ENCODE data around the gene CBLN3. TPM values are rescaled to one million over a fixed set of nuclear protein-coding genes. Genes with fewer than 3 reads are reported as not detected.
A peak's percentile ranks its signal among the peaks of the same experiment; 100 is the strongest.
"Not testable (repeated sequence)": the region's sequence is repeated elsewhere in the genome, so short reads cannot be mapped to it uniquely, and the experiment has no call there.

CBLN3 gene
- 1 to 10 TPM; 7.7 to 8.6 TPM for total RNA-seq

DNA sequence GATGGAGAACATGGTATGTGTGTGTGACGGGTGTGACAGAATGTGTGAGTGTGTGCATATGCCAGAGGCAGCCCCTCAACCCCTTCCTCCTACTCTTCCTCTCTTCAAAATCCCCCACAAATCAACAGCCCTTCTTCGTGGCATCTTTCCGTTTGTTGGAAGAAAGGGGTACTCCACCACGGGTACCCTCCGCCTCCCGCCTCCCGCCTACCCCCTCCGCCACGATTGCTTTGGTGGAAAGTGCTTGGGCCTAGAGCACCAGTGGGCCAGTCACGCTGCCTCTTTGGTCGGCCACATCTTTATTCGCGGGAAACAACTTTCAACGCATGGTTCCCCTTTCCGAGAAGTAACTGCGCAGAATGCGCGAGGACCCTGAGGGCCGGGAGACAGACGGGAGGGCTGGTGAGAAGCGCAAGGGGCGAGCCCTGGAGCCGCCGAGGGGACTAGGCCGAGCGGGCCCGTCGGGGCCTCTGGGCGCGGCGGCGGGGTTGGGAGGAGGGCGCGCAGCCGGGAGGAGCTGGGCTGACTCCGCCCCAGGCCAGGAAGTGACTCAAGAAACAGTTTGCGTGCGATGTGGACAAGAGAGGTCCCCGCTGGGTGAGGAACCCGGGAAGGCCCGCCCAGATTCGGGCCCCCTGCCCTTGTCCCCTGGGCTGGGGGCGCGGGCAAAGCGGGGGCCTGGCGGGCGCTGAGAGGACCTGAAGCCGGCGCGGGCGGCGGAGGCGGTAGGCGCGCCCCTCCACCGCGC, at the start of gene CBLN3, which contains the start of gene KHNYN:
TSS of gene CBLN3 (minus strand) at position 274 of the 748 bp plus-strand sequence. CDS start 614 bp downstream, outside the sequence.
TSS of gene KHNYN (plus strand) at position 560 of the 748 bp plus-strand sequence. CDS start 777 bp downstream, outside the sequence.
- peaks cover 52% of the 10 kb centered on the region for H3K4me1 Mint-ChIP-seq (ENCODE audit: low read depth)
- peak within 1 kb of the TSS; percentile 97 for H3K27ac Mint-ChIP-seq
- peak within 1 kb of the TSS; percentile 95 for H3K4me3 Mint-ChIP-seq
- intact Hi-C loops (cut with micrococcal nuclease): loop anchor here (1.0 to 2.0 kb wide), 4 partner anchors 31 to 288 kb away; partner anchors contain the start of genes EMC9, GMPR2, NEDD8 and NYNRIN
- peaks cover 15% of the 10 kb centered on the region for H3K36me3 Mint-ChIP-seq (ENCODE audit: low read depth)
- H3K9me3 Mint-ChIP-seq: no peaks in the 10 kb centered on the region
- no peaks in the 10 kb centered on the region for H3K27me3 Mint-ChIP-seq (ENCODE audit: low read depth)
- CTCF ChIA-PET: interaction anchor here (0.9 to 18.0 kb wide), 6 partner anchors 12 to 155 kb away, joined by 4 to 617 read pairs (median 40); partner anchors contain the start of genes ADCY4, CIDEB, RIPK3 and SDR39U1
- peak; percentile 92 for DNase-seq

DNA sequence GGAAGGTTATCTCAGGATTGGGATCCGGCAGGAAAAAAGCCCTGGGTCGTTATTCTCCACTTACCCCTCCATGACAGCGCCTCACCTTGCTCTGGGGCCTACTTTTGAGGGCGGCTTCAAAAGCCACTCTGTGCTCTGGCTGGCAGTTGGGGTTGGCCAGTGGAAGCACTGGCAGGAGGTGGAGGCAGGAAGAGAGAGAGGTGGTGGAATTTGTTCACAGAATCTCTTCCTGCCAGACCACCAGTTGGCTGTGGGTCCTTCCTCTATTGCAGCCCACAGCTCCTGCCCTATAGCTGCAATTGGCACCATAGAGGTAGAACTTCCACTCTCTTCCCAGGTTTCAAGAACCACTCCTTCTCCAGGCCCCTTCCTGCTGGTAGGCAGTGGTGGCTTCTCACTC, 45.8 kb upstream of the CBLN3 start:
- CTCF ChIA-PET: interaction anchor here (0.9 kb wide), 1 partner anchor 8 kb away, joined by 3 read pairs; no protein-coding TSS in a partner anchor
- Mint-ChIP-seq H3K27me3 (ENCODE audit: low read depth) (no peaks in the 10 kb centered on the region), H3K4me1 (ENCODE audit: low read depth) (no peaks in the 10 kb centered on the region), H3K27ac (no peak overlapping the region), H3K4me3 (no peak overlapping the region), H3K9me3 (peaks cover 3% of the 10 kb centered on the region), H3K36me3 (ENCODE audit: low read depth) (no peaks in the 10 kb centered on the region)
- DNase-seq: no peak
- intact Hi-C loops (cut with micrococcal nuclease): no loop called here

DNA sequence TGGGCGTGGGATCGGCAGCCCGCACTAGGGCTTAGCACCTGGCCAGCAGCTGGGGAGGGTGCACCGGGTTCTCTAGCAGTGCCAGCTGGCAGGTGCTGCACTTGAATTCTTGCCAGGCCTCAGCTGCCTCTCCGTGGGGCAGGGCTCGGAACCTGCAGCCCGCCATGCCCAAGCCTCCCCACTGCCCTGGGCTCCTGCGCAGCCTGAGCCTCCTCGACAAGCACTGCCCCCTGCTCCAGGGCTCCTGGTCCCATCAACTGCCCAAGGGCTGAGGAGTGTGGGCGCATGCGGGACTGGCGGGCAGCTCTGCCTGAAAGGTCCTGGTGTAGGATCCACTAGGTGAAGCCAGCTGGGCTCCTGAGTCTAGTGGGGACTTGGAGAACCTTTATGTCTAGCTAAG, 43.7 kb upstream of the CBLN3 start:
- H3K27ac Mint-ChIP-seq: no peak overlapping the region
- peaks cover 3% of the 10 kb centered on the region for H3K9me3 Mint-ChIP-seq
- no peak overlapping the region for H3K4me3 Mint-ChIP-seq
- H3K36me3 Mint-ChIP-seq (ENCODE audit: low read depth): no peaks in the 10 kb centered on the region
- intact Hi-C loops (cut with micrococcal nuclease): no loop called here
- CTCF ChIA-PET: interaction anchor here (0.8 kb wide), 1 partner anchor 8 kb away, joined by 3 read pairs; no protein-coding TSS in a partner anchor
- H3K27me3 Mint-ChIP-seq (ENCODE audit: low read depth): no peaks in the 10 kb centered on the region
- H3K4me1 Mint-ChIP-seq (ENCODE audit: low read depth): peaks cover 3% of the 10 kb centered on the region
- no peak for DNase-seq

DNA sequence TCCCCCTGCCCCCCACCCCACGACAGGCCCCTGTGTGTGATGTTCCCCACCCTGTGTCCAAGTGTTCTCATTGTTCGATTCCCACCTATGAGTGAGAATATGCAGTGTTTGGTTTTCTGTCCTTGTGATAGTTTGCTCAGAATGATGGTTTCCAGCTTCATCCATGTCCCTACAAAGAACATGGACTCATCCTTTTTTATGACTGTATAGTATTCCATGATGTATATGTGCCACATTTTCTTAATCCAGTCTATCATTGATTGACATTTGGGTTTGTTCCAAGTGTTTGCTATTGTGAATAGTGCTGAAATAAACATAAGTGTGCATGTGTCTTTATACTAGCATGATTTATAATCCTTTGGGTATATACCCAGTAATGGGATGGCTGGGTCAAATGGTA, 41.0 kb upstream of the CBLN3 start:
- H3K4me3 Mint-ChIP-seq; H3K9me3 Mint-ChIP-seq; H3K27ac Mint-ChIP-seq; H3K27me3 Mint-ChIP-seq (ENCODE audit: low read depth); H3K36me3 Mint-ChIP-seq (ENCODE audit: low read depth); DNase-seq; intact Hi-C loops (cut with micrococcal nuclease): not testable (repeated sequence)
- CTCF ChIA-PET: interaction anchor here (0.6 to 1.2 kb wide), 2 partner anchors 11 to 137 kb away, joined by 5 to 6 read pairs; no protein-coding TSS in a partner anchor
- peaks cover 16% of the 10 kb centered on the region for H3K4me1 Mint-ChIP-seq (ENCODE audit: low read depth)

DNA sequence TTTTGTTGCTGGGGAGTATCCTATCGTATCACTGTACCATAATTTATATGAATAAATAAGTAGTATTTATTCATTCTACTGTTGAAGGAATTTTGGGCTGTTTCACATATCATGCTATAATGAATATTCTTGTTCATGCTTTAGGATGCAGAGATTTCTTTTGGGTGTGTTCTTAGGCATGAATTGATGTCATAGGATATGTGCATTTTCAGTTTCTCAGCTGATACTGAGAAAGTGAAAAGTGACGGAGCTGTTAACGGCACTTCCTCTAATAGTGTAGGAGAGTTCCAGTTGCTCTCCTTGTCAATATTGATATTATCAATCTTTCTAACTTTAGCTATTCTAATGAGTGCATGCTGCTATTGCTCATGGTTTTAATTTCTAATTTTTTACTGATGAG, 36.3 kb upstream of the CBLN3 start:
- no peak overlapping the region for H3K4me3 Mint-ChIP-seq
- no peaks in the 10 kb centered on the region for H3K27me3 Mint-ChIP-seq (ENCODE audit: low read depth)
- H3K9me3 Mint-ChIP-seq: peaks cover 3% of the 10 kb centered on the region
- DNase-seq: no peak
- no peaks in the 10 kb centered on the region for H3K36me3 Mint-ChIP-seq (ENCODE audit: low read depth)
- H3K27ac Mint-ChIP-seq: no peak overlapping the region
- intact Hi-C loops (cut with micrococcal nuclease): no loop called here
- H3K4me1 Mint-ChIP-seq (ENCODE audit: low read depth): peaks cover 39% of the 10 kb centered on the region
- CTCF ChIA-PET: interaction anchor here (0.8 to 1.9 kb wide), 2 partner anchors 17 to 132 kb away, joined by 3 to 7 read pairs; no protein-coding TSS in a partner anchor

DNA sequence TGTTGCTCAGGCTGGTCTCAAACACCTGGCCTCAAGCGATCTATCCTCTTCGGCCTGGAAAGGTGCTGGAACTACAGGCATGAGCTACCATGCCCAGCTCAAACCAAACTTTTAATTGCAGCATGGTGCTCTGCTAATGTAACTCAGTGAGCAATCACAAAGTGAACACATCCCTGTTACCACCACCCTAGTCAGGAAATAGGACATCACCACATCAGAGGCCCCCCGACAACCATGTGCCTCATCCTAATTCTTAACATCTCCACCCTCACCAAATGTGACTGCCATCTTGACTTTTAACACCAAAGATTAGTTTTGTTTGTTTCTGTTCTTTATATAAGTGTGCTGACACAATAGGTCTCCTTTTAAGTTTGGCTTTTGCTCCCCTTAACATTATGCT, 35.9 kb upstream of the CBLN3 start:
- no peak overlapping the region for H3K4me3 Mint-ChIP-seq

DNA sequence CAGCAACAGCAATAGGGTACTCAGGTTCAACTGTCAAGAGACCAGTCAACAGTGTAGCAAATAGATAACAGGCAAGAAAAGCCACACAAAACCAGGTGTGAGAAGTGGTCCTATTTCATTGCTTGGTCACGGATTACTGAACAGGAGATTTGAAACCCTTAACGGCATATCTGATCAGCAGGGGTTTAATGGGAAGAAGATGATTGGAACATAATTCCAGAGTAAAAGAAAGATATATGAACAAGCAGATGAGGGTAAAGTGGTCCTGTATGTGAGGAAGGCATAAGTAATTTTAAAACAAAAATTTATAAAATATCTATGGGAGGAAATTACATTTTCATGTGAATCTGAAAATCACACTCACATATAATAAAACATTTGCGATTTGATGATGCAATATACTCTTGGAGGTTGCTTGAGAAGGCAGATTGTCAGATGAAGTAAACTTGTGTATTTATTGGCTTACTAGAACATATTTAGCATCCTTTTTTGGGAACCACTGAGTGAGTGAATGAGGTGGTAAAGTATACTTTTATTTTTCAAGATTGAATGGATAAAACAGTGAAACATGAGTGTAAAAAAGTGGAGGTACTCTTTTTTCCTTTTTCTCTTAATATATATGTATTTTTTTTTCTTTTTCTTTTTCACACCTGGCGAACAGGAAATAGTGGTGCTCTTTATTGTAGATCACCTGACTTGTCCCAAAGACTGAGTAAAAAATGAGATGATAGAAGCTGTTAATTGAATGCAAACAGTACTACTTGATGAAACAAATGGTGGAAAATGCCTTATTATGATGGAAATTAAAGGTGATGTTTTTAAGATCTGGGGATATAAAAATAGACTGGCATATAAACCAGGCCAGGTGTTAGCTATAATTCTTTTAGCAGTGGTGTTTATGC, 34.7 kb upstream of the CBLN3 start:
- no peaks in the 10 kb centered on the region for H3K36me3 Mint-ChIP-seq (ENCODE audit: low read depth)
- CTCF ChIA-PET: interaction anchor here (0.7 to 1.9 kb wide), 2 partner anchors 105 to 131 kb away, joined by 3 to 7 read pairs; no protein-coding TSS in a partner anchor
- H3K4me3 Mint-ChIP-seq: no peak overlapping the region
- intact Hi-C loops (cut with micrococcal nuclease): loop anchor here (1.0 kb wide), 2 partner anchors 22 to 209 kb away; partner anchors contain the start of gene SDR39U1
- peaks cover 39% of the 10 kb centered on the region for H3K4me1 Mint-ChIP-seq (ENCODE audit: low read depth)
- DNase-seq: no peak
- no peaks in the 10 kb centered on the region for H3K27me3 Mint-ChIP-seq (ENCODE audit: low read depth)
- H3K9me3 Mint-ChIP-seq: no peaks in the 10 kb centered on the region
- H3K27ac Mint-ChIP-seq: peak overlapping the region; percentile 71

More for the DNA sequence above, 35.9 kb upstream of the CBLN3 start:
- Mint-ChIP-seq H3K36me3 (ENCODE audit: low read depth) (no peaks in the 10 kb centered on the region), H3K9me3 (peaks cover under 1% of the 10 kb centered on the region), H3K4me1 (ENCODE audit: low read depth) (peaks cover 39% of the 10 kb centered on the region), H3K27me3 (ENCODE audit: low read depth) (no peaks in the 10 kb centered on the region), H3K27ac (peak overlapping the region; percentile 16)
- intact Hi-C loops (cut with micrococcal nuclease): no loop called here
- peak; percentile 53 for DNase-seq
- CTCF ChIA-PET: interaction anchor here (0.6 to 1.9 kb wide), 3 partner anchors 17 to 374 kb away, joined by 3 to 8 read pairs (median 7); no protein-coding TSS in a partner anchor

DNA sequence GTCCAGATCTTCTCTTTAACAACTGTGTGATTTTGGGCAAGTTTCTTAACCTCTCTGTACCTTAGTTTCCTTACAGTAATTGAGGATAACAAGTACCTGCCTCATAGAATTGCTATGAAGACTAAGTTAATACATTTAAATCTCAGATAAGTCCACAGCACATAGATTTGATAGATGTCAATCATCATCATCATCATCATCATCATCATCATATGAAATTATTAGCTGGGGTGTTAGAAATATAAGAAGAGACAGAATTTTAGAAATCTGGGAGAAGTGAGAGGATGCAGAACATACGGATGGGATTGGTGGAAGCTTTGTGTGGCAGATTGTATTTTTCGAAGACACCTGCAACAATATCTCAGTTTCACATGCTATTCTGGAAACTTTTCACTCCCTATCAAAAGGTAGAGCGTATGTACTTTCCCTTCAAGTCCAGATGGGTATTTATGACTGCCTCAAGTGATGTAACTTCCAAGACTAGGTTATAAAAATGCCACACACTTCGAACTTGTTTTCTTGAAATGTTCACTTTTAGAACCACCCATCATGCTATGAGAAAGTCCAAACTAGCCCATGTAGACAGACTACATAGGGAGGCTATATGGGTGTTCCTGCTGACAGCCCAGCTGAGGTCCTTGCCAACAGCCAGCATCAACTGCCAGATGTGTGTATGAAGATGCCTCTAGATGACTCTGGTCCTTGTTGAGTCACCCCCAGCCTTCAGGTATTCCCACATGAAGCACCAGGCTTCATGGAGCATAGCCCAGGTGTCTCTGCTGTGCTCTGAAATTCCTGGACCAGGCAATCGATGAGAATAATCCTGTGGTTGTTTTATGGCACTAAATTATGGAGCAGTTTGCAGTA, 33.8 kb upstream of the CBLN3 start:
- no peaks in the 10 kb centered on the region for H3K27me3 Mint-ChIP-seq (ENCODE audit: low read depth)
- no peaks in the 10 kb centered on the region for H3K36me3 Mint-ChIP-seq (ENCODE audit: low read depth)
- H3K27ac Mint-ChIP-seq: peak overlapping the region; percentile 67
- CTCF ChIA-PET: interaction anchor here (0.6 kb wide), 1 partner anchor 247 kb away, joined by 3 read pairs; the partner anchor contains the start of gene MDP1
- intact Hi-C loops (cut with micrococcal nuclease): loop anchor here (1.0 kb wide), 1 partner anchor 210 kb away; no protein-coding TSS in a partner anchor
- H3K4me3 Mint-ChIP-seq: no peak overlapping the region
- H3K9me3 Mint-ChIP-seq: no peaks in the 10 kb centered on the region
- peaks cover 35% of the 10 kb centered on the region for H3K4me1 Mint-ChIP-seq (ENCODE audit: low read depth)
- DNase-seq: no peak

DNA sequence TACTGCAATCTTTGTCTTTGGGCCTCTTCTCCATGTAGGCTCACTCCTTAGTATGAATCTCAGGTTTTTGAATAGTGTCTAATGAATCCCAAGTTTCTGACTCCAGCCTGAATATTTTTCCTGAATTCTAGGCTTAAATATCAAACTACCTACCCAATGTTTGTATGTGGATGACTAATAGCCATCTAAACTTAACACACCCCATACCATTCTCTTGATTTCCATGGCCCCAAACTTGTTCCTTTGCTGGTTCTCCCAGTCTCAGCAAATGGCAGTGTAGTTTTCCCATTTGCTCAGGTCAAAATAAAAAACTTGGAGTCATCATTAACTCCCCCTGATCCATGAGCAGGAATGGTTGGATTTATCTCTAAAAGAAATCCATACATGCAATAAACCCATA, 31.9 kb upstream of the CBLN3 start:
- intact Hi-C loops (cut with micrococcal nuclease): no loop called here
- Mint-ChIP-seq H3K4me3 (no peak overlapping the region), H3K9me3 (peaks cover 7% of the 10 kb centered on the region), H3K36me3 (ENCODE audit: low read depth) (no peaks in the 10 kb centered on the region), H3K27me3 (ENCODE audit: low read depth) (no peaks in the 10 kb centered on the region), H3K4me1 (ENCODE audit: low read depth) (peaks cover 36% of the 10 kb centered on the region), H3K27ac (no peak overlapping the region)
- DNase-seq: no peak
- CTCF ChIA-PET: interaction anchor here (1.0 kb wide), 1 partner anchor 249 kb away, joined by 3 read pairs; no protein-coding TSS in a partner anchor

DNA sequence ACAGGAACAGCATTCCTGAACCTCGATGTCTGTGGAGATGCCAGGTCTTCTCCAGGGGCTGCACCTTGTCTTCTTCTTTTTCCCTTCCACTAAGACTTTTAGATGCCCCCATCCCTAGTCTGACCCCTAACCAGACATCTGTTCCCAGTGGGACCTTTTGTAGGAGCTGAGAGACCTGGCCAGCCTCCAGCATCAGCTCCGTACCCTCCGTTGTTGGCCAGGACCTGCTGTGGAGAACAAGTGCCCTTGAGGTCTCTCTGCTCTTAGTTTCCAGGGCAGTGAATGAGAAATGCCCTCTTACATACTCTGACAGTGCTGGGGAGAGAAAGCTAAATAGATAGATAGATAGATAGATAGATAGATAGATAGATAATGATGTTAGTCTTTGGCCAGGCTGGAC, 29.9 kb upstream of the CBLN3 start:
- Mint-ChIP-seq H3K36me3 (ENCODE audit: low read depth) (peaks cover 3% of the 10 kb centered on the region), H3K9me3 (peaks cover 8% of the 10 kb centered on the region), H3K27me3 (ENCODE audit: low read depth) (no peaks in the 10 kb centered on the region), H3K4me3 (no peak overlapping the region), H3K4me1 (ENCODE audit: low read depth) (peaks cover 18% of the 10 kb centered on the region), H3K27ac (no peak overlapping the region)
- CTCF ChIA-PET: no interaction called here
- DNase-seq: no peak
- intact Hi-C loops (cut with micrococcal nuclease): no loop called here

DNA sequence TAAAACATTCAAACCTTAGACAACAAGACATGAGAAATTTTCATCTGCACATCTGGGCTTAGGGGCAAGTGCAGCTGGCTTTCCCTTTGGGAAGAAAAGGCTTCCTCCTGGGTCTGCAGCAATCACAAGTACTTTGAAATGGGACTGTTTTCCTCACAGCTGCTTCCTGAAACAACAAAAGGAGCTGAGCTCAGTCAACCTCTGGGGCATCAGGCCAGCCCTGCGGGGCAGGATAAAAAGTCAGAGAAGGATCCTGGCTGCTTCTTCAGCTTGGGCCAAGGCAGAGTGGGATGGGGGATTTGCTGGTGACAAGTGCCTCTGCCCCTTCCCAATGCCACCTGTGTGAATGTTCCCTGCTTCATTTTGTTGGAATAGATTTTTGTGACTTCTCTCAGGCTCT, 29.3 kb upstream of the CBLN3 start:
- CTCF ChIA-PET: interaction anchor here (0.9 kb wide), 1 partner anchor 25 kb away, joined by 4 read pairs; no protein-coding TSS in a partner anchor
- Mint-ChIP-seq H3K36me3 (ENCODE audit: low read depth) (peaks cover 6% of the 10 kb centered on the region), H3K27me3 (ENCODE audit: low read depth) (no peaks in the 10 kb centered on the region), H3K9me3 (peaks cover 12% of the 10 kb centered on the region), H3K27ac (no peak overlapping the region), H3K4me1 (ENCODE audit: low read depth) (peaks cover 12% of the 10 kb centered on the region), H3K4me3 (no peak overlapping the region)
- intact Hi-C loops (cut with micrococcal nuclease): no loop called here
- DNase-seq: no peak
